Panc1 (cell line): ENCODE results near the gene DYNC2LI1. TPM values are rescaled to one million over a fixed set of nuclear protein-coding genes. Genes with fewer than 3 reads are reported as not detected.

ENCODE experiments used
- ATAC-seq: fragments of 200-7000 bp; cut with Tn5 transposase; 2 replicates; pipeline ENCODE4 v1.9.1; 2020; ENCODE audit warnings: mild to moderate bottlenecking, moderate library complexity
- BruUV-seq: library from RNA; stranded (reverse); fragments of 400-500 nt; replicated peaks from 2 replicates; lab custom pipeline; 2021; lab: Mats Ljungman, UMichigan
- CTCF ChIA-PET: fragments of 300-600 bp; sonication (Branson Sonifier 250); formaldehyde crosslinking; loops from one replicate; lab custom pipeline; 2022; ENCODE audit warnings: antibody characterized with exemption; lab: Charles Lee
- POLR2A ChIA-PET: fragments of 300-600 bp; sonication (Branson Sonifier 250); formaldehyde crosslinking; loops from one replicate; lab custom pipeline; 2022; ENCODE audit warnings: antibody characterized with exemption; lab: Charles Lee
- DNase-seq: peaks from one replicate; pipeline ENCODE4 v3.0.0-alpha.2; 2010; ENCODE audit warnings: low read depth, low spot score
- H3K27ac ChIP-seq: 2 replicates; pipeline ENCODE4 v1.5.1; 2011; ENCODE audit warnings: mild to moderate bottlenecking, low read length, inconsistent platforms
- H3K27me3 ChIP-seq: fragments of 200-500 bp; sonication (Bioruptor generic); 2 replicates; pipeline ENCODE4 v1.6.0; 2014; ENCODE audit warnings: low read length, inconsistent platforms; ENCODE audit not compliant: control insufficient read depth, insufficient read depth
- H3K36me3 ChIP-seq: fragments of 200-500 bp; sonication (Bioruptor generic); 2 replicates; pipeline ENCODE4 v1.5.1; 2014; ENCODE audit warnings: inconsistent platforms, mild to moderate bottlenecking, low read length, moderate library complexity; ENCODE audit not compliant: control insufficient read depth, insufficient read depth
- H3K4me1 ChIP-seq: 2 replicates; pipeline ENCODE4 v1.5.1; 2011; ENCODE audit warnings: inconsistent platforms, mild to moderate bottlenecking, low read length, moderate library complexity; ENCODE audit not compliant: control insufficient read depth, insufficient read depth
- H3K4me3 ChIP-seq, 2 experiments: 2 replicates each; pipeline ENCODE4 v1.5.1; 2011 to 2012; ENCODE audit warnings: low read depth in 2 of 2, low read length in 2 of 2, mild to moderate bottlenecking in 2 of 2, inconsistent platforms in 1 of 2, moderate library complexity in 1 of 2
- H3K9me3 ChIP-seq: fragments of 200-500 bp; sonication (Bioruptor generic); 2 replicates; pipeline ENCODE4 v1.5.1; 2014; ENCODE audit warnings: low read depth, mild to moderate bottlenecking, inconsistent platforms, low read length, moderate library complexity; ENCODE audit not compliant: control insufficient read depth, insufficient read depth
- CTCF ChIP-seq: fragments of 450-650 bp; IDR thresholded peaks from 2 replicates; pipeline ENCODE4 v1.5.1; 2017; ENCODE audit warnings: mild to moderate bottlenecking
- POLR2AphosphoS5 ChIP-seq: IDR thresholded peaks from 2 replicates; pipeline ENCODE4 v1.6.1; 2012; ENCODE audit warnings: mild to moderate bottlenecking, low read depth, low read length, moderate library complexity
- REST ChIP-seq, 2 experiments: IDR thresholded peaks; 2 replicates each; pipeline ENCODE4 v1.6.1; 2011 to 2012; ENCODE audit warnings: low read depth in 2 of 2, control low read depth in 1 of 2, low read length in 1 of 2, mild to moderate bottlenecking in 1 of 2, moderate library complexity in 1 of 2; ENCODE audit not compliant: insufficient read depth in 1 of 2
- SIN3A ChIP-seq: IDR thresholded peaks from 2 replicates; pipeline ENCODE4 v1.6.1; 2012; ENCODE audit warnings: low read depth, mild to moderate bottlenecking, low read length, moderate library complexity, borderline replicate concordance; ENCODE audit not compliant: insufficient read depth
- TCF7L2 ChIP-seq: IDR thresholded peaks from 2 replicates; pipeline ENCODE4 v1.6.1; 2011; ENCODE audit warnings: mild to moderate bottlenecking, low read depth, low read length, inconsistent platforms
- in situ Hi-C: cut with HindIII; loops from 2 replicates; pipeline ENCODE4 v1.10.0; 2016; ENCODE audit warnings: low sequenced_read_pairs, low pct_unique_long_range_greater_than_20kb
- intact Hi-C: fragments of 100-400 bp; cut with micrococcal nuclease; formaldehyde crosslinking; loops from one replicate; pipeline ENCODE4 v1.10.0; 2022; ENCODE audit not compliant: unreplicated experiment
- total RNA-seq: library from RNA; stranded (reverse); gene quantifications from one replicate; pipeline ENCODE4 v1.2.1, GENCODE V29; 2021; ENCODE audit not compliant: unreplicated experiment

Gene DYNC2LI1
- total RNA-seq, 1 experiment from 2014 or later: 8.5 TPM

- H3K27ac ChIP-seq: no peak overlapping the region
- ATAC-seq: no peak
- no peak overlapping the region for H3K4me3 ChIP-seq
- no peak for DNase-seq
- no TSS peak for BruUV-seq
- intact Hi-C loops (no loop called here), in situ Hi-C loops (no loop called here)
- peaks cover 4% of the 10 kb centered on the region for H3K27me3 ChIP-seq
- no peaks in the 10 kb centered on the region for H3K4me1 ChIP-seq
- H3K36me3 ChIP-seq: no peaks in the 10 kb centered on the region
- no peak for TF ChIP-seq POLR2AphosphoS5
- no peak for TF ChIP-seq REST (IDR thresholded peaks at IDR 0.05; ENCODE audit: insufficient read depth in 1 of 2, low read depth in 2 of 2, low read length in 1 of 2)
- TF ChIP-seq TCF7L2: no peak
- no peak for TF ChIP-seq CTCF
- TF ChIP-seq SIN3A: no peak
- POLR2A ChIA-PET: no interaction called here
- no peaks in the 10 kb centered on the region for H3K9me3 ChIP-seq
- CTCF ChIA-PET: no interaction called here
Measured at GRCh38 chr2:43824512-43824911, 50.7 kb downstream of the DYNC2LI1 start.

GRCh38 chr2:43824951-43825493 is 51.2 kb downstream of the DYNC2LI1 start:
- CTCF ChIA-PET: no interaction called here
- BruUV-seq: no TSS peak

More at GRCh38 chr2:43824951-43825493, 51.2 kb downstream of the DYNC2LI1 start:
- H3K27ac ChIP-seq: no peak overlapping the region
- H3K4me1 ChIP-seq: no peaks in the 10 kb centered on the region
- H3K9me3 ChIP-seq: no peaks in the 10 kb centered on the region
- H3K4me3 ChIP-seq: no peak overlapping the region
- intact Hi-C loops (no loop called here), in situ Hi-C loops (no loop called here)
- no peaks in the 10 kb centered on the region for H3K36me3 ChIP-seq
- TF ChIP-seq SIN3A (no peak), CTCF (no peak), POLR2AphosphoS5 (no peak), REST (IDR thresholded peaks at IDR 0.05; ENCODE audit: insufficient read depth in 1 of 2, low read depth in 2 of 2, low read length in 1 of 2) (no peak), TCF7L2 (no peak)
- DNase-seq (no peak), ATAC-seq (no peak)
- peaks cover 7% of the 10 kb centered on the region for H3K27me3 ChIP-seq
- POLR2A ChIA-PET: no interaction called here
